HepG2 (cell line): Measurements from ENCODE around the gene PEX5L. TPM values are rescaled to one million over a fixed set of nuclear protein-coding genes. Genes with fewer than 3 reads are reported as not detected.

Experiments used
- ATAC-seq: fragments of 200-7000 bp; cut with Tn5 transposase; 3 replicates; pipeline ENCODE4 v1.9.1; 2020; ENCODE audit warnings: mild to moderate bottlenecking, moderate library complexity
- BruUV-seq: library from RNA; stranded (reverse); fragments of 400-500 nt; replicated peaks from 2 replicates; lab custom pipeline; 2021; lab: Mats Ljungman, UMichigan
- CTCF ChIA-PET: fragments of 300-600 bp; formaldehyde crosslinking; extraction: SDS; loops from one replicate; lab custom pipeline; 2021; ENCODE audit warnings: low total read pairs, inconsistent platforms, low intra/inter-chr PET ratio; lab: Yijun Ruan, JAX
- POLR2A ChIA-PET: fragments of 350-600 bp; sonication (Branson Sonifier 250); formaldehyde crosslinking; loops from one replicate; lab custom pipeline; 2020; ENCODE audit warnings: antibody characterized with exemption, inconsistent platforms; lab: Yijun Ruan, JAX
- DNase-seq: peaks from one replicate; pipeline ENCODE4 v3.0.0-alpha.2; 2015; ENCODE audit warnings: low spot score
- FAIRE-seq: peaks from 3 replicates; lab custom pipeline; 2011; peaks lifted over from hg19 to GRCh38; lab: Jason Lieb, UNC
- H2AFZ ChIP-seq: one replicate; pipeline ENCODE4 v1.6.1; 2011; ENCODE audit warnings: low read length, inconsistent platforms
- H3K27ac ChIP-seq: fragments of 300-600 bp; 3 replicates; pipeline ENCODE4 v1.8.0; 2011; ENCODE audit warnings: mixed run types, mild to moderate bottlenecking, mixed read lengths, low read length, inconsistent platforms; ENCODE audit not compliant: insufficient read depth; ENCODE audit errors: extremely low read length
- H3K27me3 ChIP-seq, 2 experiments: fragments of 200-600 bp in 1 of 2; 2 replicates in 1 of 2; 3 replicates in 1 of 2; pipeline versions ENCODE4 v1.6.0 to v1.8.0; 2011; ENCODE audit warnings: low read length in 2 of 2, mild to moderate bottlenecking in 2 of 2, moderate library complexity in 2 of 2, inconsistent platforms in 1 of 2; ENCODE audit not compliant: insufficient read depth in 2 of 2, control insufficient read depth in 1 of 2
- H3K36me3 ChIP-seq, 2 experiments: fragments of 200-600 bp in 1 of 2; replicated peaks in 1 of 2; 2 replicates in 1 of 2; 3 replicates in 1 of 2; pipeline versions ENCODE4 v1.5.1 to v1.8.0; 2011; ENCODE audit warnings: low read length in 2 of 2, inconsistent platforms in 1 of 2; ENCODE audit not compliant: insufficient read depth in 2 of 2, control insufficient read depth in 1 of 2
- H3K4me1 ChIP-seq: 2 replicates; pipeline ENCODE4 v1.5.1; 2012; ENCODE audit warnings: low read length, inconsistent platforms; ENCODE audit not compliant: insufficient read depth
- H3K4me2 ChIP-seq: 2 replicates; pipeline ENCODE4 v1.6.0; 2011; ENCODE audit warnings: low read depth, low read length, inconsistent platforms
- H3K4me3 ChIP-seq, 3 experiments: fragments of 200-600 bp in 1 of 3; sonication (generic), shearing (Covaris generic) in 1 of 3; replicated peaks in 1 of 3; 2 replicates each; pipeline ENCODE4 v1.5.1; 2011 to 2016; ENCODE audit warnings: low read length in 3 of 3, inconsistent platforms in 2 of 3, low read depth in 2 of 3, mild to moderate bottlenecking in 2 of 3, control low read depth in 1 of 3, mixed read lengths in 1 of 3; ENCODE audit not compliant: insufficient read depth in 1 of 3
- H3K79me2 ChIP-seq: one replicate; pipeline ENCODE4 v1.6.1; 2011; ENCODE audit warnings: low read length, inconsistent platforms; ENCODE audit not compliant: insufficient read depth
- H3K9ac ChIP-seq: 2 replicates; pipeline ENCODE4 v1.6.0; 2011; ENCODE audit warnings: mild to moderate bottlenecking, low read depth, low read length, inconsistent platforms; ENCODE audit not compliant: insufficient read depth
- H3K9me3 ChIP-seq: 2 replicates; pipeline ENCODE4 v1.5.1; 2012; ENCODE audit warnings: mild to moderate bottlenecking, low read length
- H4K20me1 ChIP-seq: 2 replicates; pipeline ENCODE4 v1.6.0; 2011; ENCODE audit warnings: inconsistent platforms, mild to moderate bottlenecking, low read length, moderate library complexity; ENCODE audit not compliant: insufficient read depth
- CCAR2 ChIP-seq: fragments of 200-400 bp; formaldehyde crosslinking; optimal IDR thresholded peaks from 2 replicates; pipeline ENCODE3; 2018; ENCODE audit warnings: low read depth, mild to moderate bottlenecking, low read length, moderate library complexity
- CREB1 ChIP-seq, 2 experiments: fragments of 450-650 bp in 1 of 2; IDR thresholded peaks; 2 replicates each; pipeline ENCODE4 v1.6.1; 2016 to 2017; ENCODE audit warnings: control low read depth in 1 of 2, mild to moderate bottlenecking in 1 of 2, missing compliant biosample characterization in 1 of 2, missing genetic modification characterization in 1 of 2
- HMG20A ChIP-seq: IDR thresholded peaks from 2 replicates; pipeline ENCODE4 v1.6.1; 2016; ENCODE audit warnings: borderline replicate concordance
- KAT2B ChIP-seq: fragments of 150-350 bp; IDR thresholded peaks from 2 replicates; pipeline ENCODE4 v1.6.1; 2014; ENCODE audit warnings: low read depth, low read length, borderline replicate concordance
- KDM1A ChIP-seq: IDR thresholded peaks from 2 replicates; pipeline ENCODE4 v1.6.1; 2016; ENCODE audit warnings: missing compliant biosample characterization
- SP140L ChIP-seq: sonication (generic); formaldehyde crosslinking; IDR thresholded peaks from 2 replicates; pipeline ENCODE4 v1.4.0; 2020; ENCODE audit warnings: missing genetic modification reagents, borderline replicate concordance
- ZNF549 ChIP-seq: sonication (generic); formaldehyde crosslinking; IDR thresholded peaks from 2 replicates; pipeline ENCODE4 v1.5.0; 2020; ENCODE audit warnings: missing genetic modification reagents
- ZNF558 ChIP-seq: sonication (generic); formaldehyde crosslinking; IDR thresholded peaks from 2 replicates; pipeline ENCODE4 v1.9.0; 2022; ENCODE audit warnings: mild to moderate bottlenecking, missing genetic modification reagents, borderline replicate concordance
- WGBS: methylation state at CpG from one replicate; pipeline ENCODE4 v1.1.6; 2017; ENCODE audit warnings: low lambda C conversion rate; 5-methylcytosine and 5-hydroxymethylcytosine counted together
- in situ Hi-C: cut with HindIII; loops from 2 replicates; pipeline ENCODE4 v1.10.0; 2017; ENCODE audit warnings: low pct_unique_long_range_greater_than_20kb; ENCODE audit not compliant: extremely low pct_ligation_motif_present
- intact Hi-C: fragments of 100-400 bp; cut with micrococcal nuclease; formaldehyde crosslinking; loops from one replicate; pipeline ENCODE4 v1.10.0; 2022; ENCODE audit not compliant: unreplicated experiment
- polyA plus RNA-seq, 8 experiments: library from polyadenylated mRNA; depleted of rRNA in 3 of 8; stranded (reverse) in 7 of 8; unstranded in 1 of 8; fragments of >200 nt; fragmentation: Illumina TruSeq in 4 of 8; extraction: Trizol in 4 of 8; gene quantifications; 2 replicates each; pipeline versions ENCODE4 v1.2.1 to v1.2.3, GENCODE V29; 2011 to 2016; ENCODE audit warnings: low read depth in 4 of 8, missing spikeins in 1 of 8, mixed read lengths in 1 of 8; ENCODE audit not compliant: insufficient read depth in 1 of 8
- total RNA-seq, 5 experiments: library from RNA; depleted of rRNA; stranded (reverse); fragments of >200 nt; fragmentation: Illumina TruSeq; extraction: Trizol; gene quantifications; 2 replicates each; pipeline ENCODE4 v1.2.3, GENCODE V29; 2016; ENCODE audit warnings: low read depth in 1 of 5
- TF ChIP-seq, protein P1 (sequence below): sonication (generic); formaldehyde crosslinking; IDR thresholded peaks from 2 replicates; pipeline ENCODE4 v1.4.0; 2020; ENCODE audit warnings: mild to moderate bottlenecking, low read depth, missing genetic modification reagents
- TF ChIP-seq, protein P2 (sequence below): sonication (generic); formaldehyde crosslinking; IDR thresholded peaks from 2 replicates; pipeline ENCODE4 v1.4.0; 2020; ENCODE audit warnings: mild to moderate bottlenecking, missing genetic modification reagents
- TF ChIP-seq, protein P3 (sequence below): sonication (generic); formaldehyde crosslinking; IDR thresholded peaks from 2 replicates; pipeline ENCODE4 v1.5.0; 2020; ENCODE audit warnings: missing genetic modification reagents

Gene PEX5L
- total and polyA plus RNA-seq, 2 of the 13 experiments (the other 11 are each of a cell fraction or from before 2014, with no cell fraction given): not detected

DNA sequence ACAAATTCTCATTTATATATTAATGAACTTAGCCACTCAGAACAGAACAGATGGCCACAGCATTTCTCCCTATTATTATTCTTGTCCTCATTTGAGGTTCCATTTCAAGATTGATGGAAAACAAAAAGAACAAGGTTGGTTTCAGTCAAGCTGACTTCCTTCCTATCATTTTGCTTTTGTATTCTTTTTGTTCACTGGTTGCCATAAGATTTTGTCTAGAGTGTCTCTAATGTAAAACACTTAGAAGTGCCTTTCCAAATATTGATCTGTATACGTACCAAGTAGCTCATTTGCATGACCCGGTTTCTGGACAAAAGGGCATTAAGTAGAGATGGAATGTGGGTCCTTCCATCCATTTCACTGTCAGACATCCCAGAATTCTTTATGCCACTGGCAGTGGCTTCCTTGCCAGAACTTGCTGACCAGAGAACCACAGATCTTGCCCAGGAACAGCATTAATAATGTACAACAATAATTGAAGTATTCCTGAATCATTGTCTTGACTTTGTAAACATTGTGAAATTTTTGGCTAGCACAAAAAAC lies 63.8 kb downstream of the PEX5L start:
- CTCF ChIA-PET: no interaction called here

More for the DNA sequence above, 63.8 kb downstream of the PEX5L start:
- Histone ChIP-seq H3K79me2 (no peaks in the 10 kb centered on the region), H3K4me1 (no peaks in the 10 kb centered on the region), H3K9ac (no peak overlapping the region), H3K27ac (no peak overlapping the region), H2AFZ (no peak overlapping the region), H4K20me1 (no peaks in the 10 kb centered on the region), H3K4me2 (no peak overlapping the region), H3K9me3 (no peaks in the 10 kb centered on the region), H3K4me3 (no peak overlapping the region), H3K27me3 (peaks cover 0 to 3% of the 10 kb centered on the region in 2 experiments; a peak in 1 of 5 replicates), H3K36me3 (no peaks in the 10 kb centered on the region)
- POLR2A ChIA-PET: no interaction called here
- no peak for DNase-seq
- WGBS: 22% methylated on average over 2 of the region's 2 CpGs
- in situ Hi-C loops: no loop called here
- BruUV-seq: no TSS peak
- TF ChIP-seq ZNF558 (no peak), KAT2B (no peak), ZNF549 (CRISPR knock-in tag) (no peak), CREB1 (IDR thresholded peaks at IDR 0.05) (no peak), CREB1 (CRISPR knock-in tag; IDR thresholded peaks at IDR 0.05) (no peak), HMG20A (CRISPR knock-in tag) (no peak), CCAR2 (no peak), KDM1A (CRISPR knock-in tag) (no peak), SP140L (CRISPR knock-in tag) (no peak)
- TF ChIP-seq, protein P1, sequence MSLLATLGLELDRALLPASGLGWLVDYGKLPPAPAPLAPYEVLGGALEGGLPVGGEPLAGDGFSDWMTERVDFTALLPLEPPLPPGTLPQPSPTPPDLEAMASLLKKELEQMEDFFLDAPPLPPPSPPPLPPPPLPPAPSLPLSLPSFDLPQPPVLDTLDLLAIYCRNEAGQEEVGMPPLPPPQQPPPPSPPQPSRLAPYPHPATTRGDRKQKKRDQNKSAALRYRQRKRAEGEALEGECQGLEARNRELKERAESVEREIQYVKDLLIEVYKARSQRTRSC (CRISPR knock-in tag): no peak
- TF ChIP-seq, protein P2, sequence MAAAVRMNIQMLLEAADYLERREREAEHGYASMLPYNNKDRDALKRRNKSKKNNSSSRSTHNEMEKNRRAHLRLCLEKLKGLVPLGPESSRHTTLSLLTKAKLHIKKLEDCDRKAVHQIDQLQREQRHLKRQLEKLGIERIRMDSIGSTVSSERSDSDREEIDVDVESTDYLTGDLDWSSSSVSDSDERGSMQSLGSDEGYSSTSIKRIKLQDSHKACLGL (CRISPR knock-in tag): no peak
- TF ChIP-seq, protein P3, sequence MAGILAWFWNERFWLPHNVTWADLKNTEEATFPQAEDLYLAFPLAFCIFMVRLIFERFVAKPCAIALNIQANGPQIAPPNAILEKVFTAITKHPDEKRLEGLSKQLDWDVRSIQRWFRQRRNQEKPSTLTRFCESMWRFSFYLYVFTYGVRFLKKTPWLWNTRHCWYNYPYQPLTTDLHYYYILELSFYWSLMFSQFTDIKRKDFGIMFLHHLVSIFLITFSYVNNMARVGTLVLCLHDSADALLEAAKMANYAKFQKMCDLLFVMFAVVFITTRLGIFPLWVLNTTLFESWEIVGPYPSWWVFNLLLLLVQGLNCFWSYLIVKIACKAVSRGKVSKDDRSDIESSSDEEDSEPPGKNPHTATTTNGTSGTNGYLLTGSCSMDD (CRISPR knock-in tag): no peak
- intact Hi-C loops: no loop called here
- no peak for FAIRE-seq
- no peak for ATAC-seq
